HG02852 (cell line): ENCODE measurements around the gene DBP.

Source experiments
- ATAC-seq: cut with Tn5 transposase; IDR thresholded peaks from one replicate; pipeline ENCODE4 v1.9.1; 2021; ENCODE audit warnings: mild to moderate bottlenecking, moderate library complexity; ENCODE audit not compliant: unreplicated experiment

Gene DBP

DNA sequence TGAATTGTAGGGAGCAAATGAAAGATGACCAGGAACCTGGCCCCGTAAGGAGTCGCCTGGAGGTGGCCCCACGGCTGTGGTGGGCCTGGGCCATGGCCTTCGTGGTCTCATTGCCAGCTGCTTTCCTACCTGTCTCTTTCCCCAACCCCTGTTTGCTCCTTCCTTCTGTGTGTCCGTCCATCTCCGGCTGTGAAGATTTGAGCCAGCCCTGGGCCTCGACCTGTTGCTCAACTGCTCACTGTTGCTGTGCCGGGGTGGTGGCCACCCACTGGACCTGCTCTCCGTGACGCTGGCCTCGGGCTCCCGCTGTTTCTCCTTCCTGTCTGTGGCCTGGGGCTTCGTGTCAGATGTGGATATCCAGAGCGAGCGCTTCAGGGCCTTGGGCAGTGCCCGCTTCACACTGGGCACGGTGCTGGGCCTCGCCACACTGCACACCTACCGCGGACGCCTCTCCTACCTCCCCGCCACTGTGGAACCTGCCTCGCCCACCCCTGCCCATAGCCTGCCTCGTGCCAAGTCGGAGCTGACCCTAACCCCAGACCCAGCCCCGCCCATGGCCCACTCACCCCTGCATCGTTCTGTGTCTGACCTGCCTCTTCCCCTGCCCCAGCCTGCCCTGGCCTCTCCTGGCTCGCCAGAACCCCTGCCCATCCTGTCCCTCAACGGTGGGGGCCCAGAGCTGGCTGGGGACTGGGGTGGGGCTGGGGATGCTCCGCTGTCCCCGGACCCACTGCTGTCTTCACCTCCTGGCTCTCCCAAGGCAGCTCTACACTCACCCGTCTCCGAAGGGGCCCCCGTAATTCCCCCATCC lies 8.5 kb downstream of the DBP start:
- no peak for ATAC-seq

- no peak for ATAC-seq
Measured at GRCh38 chr19:48627865-48628314, 9.3 kb downstream of the DBP start.

- ATAC-seq, result no peak
Measured at GRCh38 chr19:48627201-48627864, 9.8 kb downstream of the DBP start.

- no peak for ATAC-seq
Measured at GRCh38 chr19:48625891-48626327, 11.3 kb downstream of the DBP start.

DNA sequence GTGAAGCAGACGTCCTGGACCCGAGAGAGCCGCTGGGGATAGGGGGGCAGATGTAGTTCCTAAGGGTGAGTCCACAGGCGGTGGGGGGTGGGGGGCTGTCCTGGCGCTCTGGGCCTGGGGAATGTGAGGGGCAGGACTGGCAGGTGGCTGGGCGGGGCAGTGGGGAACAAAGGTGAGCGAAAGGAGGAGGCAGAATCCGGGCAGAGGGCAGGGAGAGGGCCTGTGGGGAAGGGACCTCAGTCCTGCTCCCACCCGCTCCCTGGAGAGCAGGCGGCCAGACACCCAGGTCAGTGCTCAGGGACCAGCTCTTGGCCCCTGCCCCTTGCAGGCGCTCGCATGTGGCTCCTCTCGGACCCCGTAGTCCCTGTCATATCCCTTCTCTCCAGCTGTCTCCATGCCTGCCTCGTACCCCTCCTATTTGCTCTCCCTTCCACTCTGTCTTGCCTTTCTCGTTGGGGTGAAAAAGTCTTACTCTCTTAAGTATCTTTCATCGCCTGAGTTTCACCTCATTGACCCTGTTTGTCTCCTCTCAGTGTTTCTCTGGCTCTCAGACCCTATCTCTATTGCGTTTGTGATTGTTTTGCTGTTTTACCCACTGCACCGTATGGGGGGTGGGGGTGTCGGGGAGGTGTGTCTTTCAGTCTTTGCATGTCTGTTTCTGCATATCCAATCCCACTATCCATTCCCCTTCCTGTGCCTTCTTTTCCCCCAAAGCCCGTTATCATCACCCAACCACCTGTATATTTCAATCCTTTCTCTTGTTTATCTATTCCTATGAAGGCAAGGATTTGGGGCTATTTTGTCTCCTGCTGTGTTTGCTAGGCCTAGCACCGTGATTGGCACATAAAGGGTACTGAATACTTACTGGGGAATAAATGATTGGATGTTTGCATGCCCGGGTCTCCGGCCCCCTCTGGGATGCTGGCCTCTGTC lies 12.1 kb downstream of the DBP start:
- ATAC-seq, result no peak

GRCh38 chr19:48624067-48624594 lies 13.0 kb downstream of the DBP start:
- peak; percentile 64 for ATAC-seq

GRCh38 chr19:48623556-48624066 lies 13.6 kb downstream of the DBP start:
- ATAC-seq, result no peak

GRCh38 chr19:48619692-48620585 lies 17.2 kb downstream of the DBP start:
- no peak for ATAC-seq

- ATAC-seq, result peak; percentile 83
Measured at GRCh38 chr19:48618916-48619691, 18.1 kb downstream of the DBP start, which contains the start of the genes RPL18 and SPHK2. TSS of gene RPL18 (minus strand) at chr19:48619178. CDS start at chr19:48619143, 35 bp downstream. TSS of gene SPHK2 (plus strand) at chr19:48619506. CDS start at chr19:48620515, 1,009 bp downstream.

GRCh38 chr19:48618278-48618915 lies 18.8 kb downstream of the DBP start:
- ATAC-seq, result no peak

GRCh38 chr19:48617146-48617937 lies 19.8 kb downstream of the DBP start:
- no peak for ATAC-seq

DNA sequence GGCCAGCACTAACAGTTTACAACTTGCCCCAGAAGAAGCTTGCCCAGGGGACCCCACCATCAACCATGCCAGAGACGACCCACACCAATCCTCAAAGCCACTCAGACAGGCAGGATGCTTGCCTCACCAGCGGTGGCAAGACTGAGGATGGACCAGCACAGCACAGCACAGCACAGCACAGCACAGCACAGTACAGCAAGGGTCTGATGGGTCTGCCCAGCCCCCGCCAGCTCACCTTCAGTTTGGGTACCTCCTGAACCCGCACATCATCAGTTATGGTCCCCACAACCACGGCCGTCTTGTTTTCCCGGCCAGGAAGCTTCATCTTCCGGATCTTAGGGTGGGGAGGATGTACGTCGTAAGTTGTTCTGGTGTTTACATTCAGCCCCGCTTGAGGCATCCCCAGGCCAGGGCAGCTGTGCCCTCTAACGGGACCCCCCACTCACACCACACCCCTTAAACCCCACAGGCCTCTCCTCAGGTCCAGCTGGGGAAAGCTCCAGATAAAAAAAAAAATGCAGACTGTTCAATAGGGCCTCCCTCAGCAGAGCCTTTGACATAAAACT lies 20.6 kb downstream of the DBP start:
- no peak for ATAC-seq

DNA sequence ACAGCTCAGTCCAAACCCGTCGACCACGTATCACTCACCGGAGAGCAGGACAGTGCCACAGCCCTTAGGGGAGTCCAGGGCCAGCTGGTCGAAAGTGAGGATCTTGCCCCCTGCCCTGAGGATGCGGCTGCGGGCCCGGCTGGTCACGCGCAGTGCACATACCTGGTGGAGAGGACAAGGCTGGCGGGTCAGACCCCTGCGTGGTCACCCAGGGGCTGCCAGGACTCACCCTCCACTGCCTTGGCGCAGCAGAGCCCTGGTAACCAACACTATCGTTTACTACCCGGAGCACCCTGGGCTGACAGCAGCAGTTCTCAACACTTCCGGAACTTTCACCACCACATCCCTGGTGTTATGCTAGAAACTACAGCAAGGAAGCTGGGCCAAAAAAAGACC lies 21.1 kb downstream of the DBP start:
- no peak for ATAC-seq

- ATAC-seq, result no peak
Measured at GRCh38 chr19:48615231-48616040, 21.7 kb downstream of the DBP start.

GRCh38 chr19:48614436-48615230 lies 22.5 kb downstream of the DBP start, which contains the start of gene FAM83E:
TSS of gene FAM83E (minus strand) at chr19:48615076. CDS start at chr19:48613372, 1,704 bp downstream.
- ATAC-seq, result no peak
